Ishikawa (cell line): ENCODE measurements around the gene TRAF5.

Experiments used
- CEBPB ChIP-seq: IDR thresholded peaks from 2 replicates; pipeline ENCODE4 v1.6.1; 2012
- CREB1 ChIP-seq: IDR thresholded peaks from 2 replicates; pipeline ENCODE4 v1.6.1; 2012; ENCODE audit warnings: low read depth
- EGR1 ChIP-seq: IDR thresholded peaks from 2 replicates; pipeline ENCODE4 v1.6.1; 2012
- EP300 ChIP-seq: IDR thresholded peaks from 2 replicates; pipeline ENCODE4 v1.6.1; 2012; ENCODE audit warnings: borderline replicate concordance
- FOXM1 ChIP-seq: IDR thresholded peaks from 2 replicates; pipeline ENCODE4 v1.6.1; 2012; ENCODE audit warnings: low read depth, borderline replicate concordance
- NFIC ChIP-seq: IDR thresholded peaks from 2 replicates; pipeline ENCODE4 v1.6.1; 2012
- RAD21 ChIP-seq: IDR thresholded peaks from 2 replicates; pipeline ENCODE4 v1.6.1; 2012; ENCODE audit warnings: low read depth
- TAF1 ChIP-seq: IDR thresholded peaks from 2 replicates; pipeline ENCODE4 v1.6.1; 2012; ENCODE audit warnings: low read depth, mild to moderate bottlenecking
- TCF12 ChIP-seq: IDR thresholded peaks from 2 replicates; pipeline ENCODE4 v1.6.1; 2012; ENCODE audit warnings: low read depth
- TEAD4 ChIP-seq: IDR thresholded peaks from 2 replicates; pipeline ENCODE4 v1.6.1; 2012
- YY1 ChIP-seq: IDR thresholded peaks from 2 replicates; pipeline ENCODE4 v1.6.1; 2012; ENCODE audit warnings: low read depth
- TF ChIP-seq, protein P1 (sequence below): IDR thresholded peaks from 2 replicates; pipeline ENCODE4 v1.6.1; 2012
- TF ChIP-seq, protein P2 (sequence below): IDR thresholded peaks from 2 replicates; pipeline ENCODE4 v1.6.1; 2012
- TF ChIP-seq, protein P3 (sequence below): IDR thresholded peaks from 2 replicates; pipeline ENCODE4 v1.6.1; 2012; ENCODE audit warnings: low read depth, mild to moderate bottlenecking

DNA sequence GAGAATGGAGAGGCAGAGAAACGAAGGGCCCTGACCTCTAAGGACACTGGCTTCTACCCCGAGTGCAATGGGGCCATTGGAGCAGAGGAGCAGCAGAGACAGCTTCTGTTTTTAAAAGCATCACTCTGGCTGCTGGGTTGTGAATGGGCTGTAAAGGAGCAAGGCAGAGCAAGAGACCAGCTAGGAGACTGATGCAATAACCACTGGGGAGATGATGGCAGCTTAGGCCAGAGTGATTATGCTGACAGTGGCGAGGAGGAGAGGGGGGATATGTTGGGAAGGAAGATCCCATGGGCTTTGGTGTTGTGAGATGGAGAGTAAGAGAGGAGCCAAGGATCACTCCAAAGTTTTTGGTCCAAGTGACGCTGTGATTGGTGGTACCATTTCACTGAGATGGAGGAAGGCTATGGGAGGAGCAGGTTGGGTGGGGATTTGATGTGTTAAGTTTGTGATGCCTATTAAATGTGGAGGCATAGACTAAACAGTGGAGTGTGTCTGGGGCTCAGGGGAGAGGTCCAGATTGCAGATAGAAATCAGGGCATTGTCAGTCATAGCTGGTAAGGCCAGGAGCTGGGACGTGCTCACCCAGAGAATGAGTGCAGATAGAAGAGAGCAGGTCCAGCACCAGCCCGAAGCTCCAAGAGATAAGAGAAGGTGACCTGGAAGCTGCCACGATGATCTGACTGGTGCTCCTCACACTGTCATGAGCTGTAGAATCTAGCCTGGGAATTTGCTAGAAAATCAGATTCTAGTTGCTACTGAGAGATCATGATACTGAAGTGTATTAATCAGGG is 11.0 kb downstream of the TRAF5 start:
- TF ChIP-seq, protein P1, sequence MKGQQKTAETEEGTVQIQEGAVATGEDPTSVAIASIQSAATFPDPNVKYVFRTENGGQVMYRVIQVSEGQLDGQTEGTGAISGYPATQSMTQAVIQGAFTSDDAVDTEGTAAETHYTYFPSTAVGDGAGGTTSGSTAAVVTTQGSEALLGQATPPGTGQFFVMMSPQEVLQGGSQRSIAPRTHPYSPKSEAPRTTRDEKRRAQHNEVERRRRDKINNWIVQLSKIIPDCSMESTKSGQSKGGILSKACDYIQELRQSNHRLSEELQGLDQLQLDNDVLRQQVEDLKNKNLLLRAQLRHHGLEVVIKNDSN, result no peak
- TF ChIP-seq TAF1 (no peak), EP300 (no peak), CEBPB (no peak), EGR1 (no peak), CREB1 (no peak), FOXM1 (no peak), TEAD4 (no peak), NFIC (no peak), TCF12 (no peak), RAD21 (no peak), YY1 (no peak)
- TF ChIP-seq, protein P2, sequence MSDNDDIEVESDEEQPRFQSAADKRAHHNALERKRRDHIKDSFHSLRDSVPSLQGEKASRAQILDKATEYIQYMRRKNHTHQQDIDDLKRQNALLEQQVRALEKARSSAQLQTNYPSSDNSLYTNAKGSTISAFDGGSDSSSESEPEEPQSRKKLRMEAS, result no peak
- TF ChIP-seq, protein P3, sequence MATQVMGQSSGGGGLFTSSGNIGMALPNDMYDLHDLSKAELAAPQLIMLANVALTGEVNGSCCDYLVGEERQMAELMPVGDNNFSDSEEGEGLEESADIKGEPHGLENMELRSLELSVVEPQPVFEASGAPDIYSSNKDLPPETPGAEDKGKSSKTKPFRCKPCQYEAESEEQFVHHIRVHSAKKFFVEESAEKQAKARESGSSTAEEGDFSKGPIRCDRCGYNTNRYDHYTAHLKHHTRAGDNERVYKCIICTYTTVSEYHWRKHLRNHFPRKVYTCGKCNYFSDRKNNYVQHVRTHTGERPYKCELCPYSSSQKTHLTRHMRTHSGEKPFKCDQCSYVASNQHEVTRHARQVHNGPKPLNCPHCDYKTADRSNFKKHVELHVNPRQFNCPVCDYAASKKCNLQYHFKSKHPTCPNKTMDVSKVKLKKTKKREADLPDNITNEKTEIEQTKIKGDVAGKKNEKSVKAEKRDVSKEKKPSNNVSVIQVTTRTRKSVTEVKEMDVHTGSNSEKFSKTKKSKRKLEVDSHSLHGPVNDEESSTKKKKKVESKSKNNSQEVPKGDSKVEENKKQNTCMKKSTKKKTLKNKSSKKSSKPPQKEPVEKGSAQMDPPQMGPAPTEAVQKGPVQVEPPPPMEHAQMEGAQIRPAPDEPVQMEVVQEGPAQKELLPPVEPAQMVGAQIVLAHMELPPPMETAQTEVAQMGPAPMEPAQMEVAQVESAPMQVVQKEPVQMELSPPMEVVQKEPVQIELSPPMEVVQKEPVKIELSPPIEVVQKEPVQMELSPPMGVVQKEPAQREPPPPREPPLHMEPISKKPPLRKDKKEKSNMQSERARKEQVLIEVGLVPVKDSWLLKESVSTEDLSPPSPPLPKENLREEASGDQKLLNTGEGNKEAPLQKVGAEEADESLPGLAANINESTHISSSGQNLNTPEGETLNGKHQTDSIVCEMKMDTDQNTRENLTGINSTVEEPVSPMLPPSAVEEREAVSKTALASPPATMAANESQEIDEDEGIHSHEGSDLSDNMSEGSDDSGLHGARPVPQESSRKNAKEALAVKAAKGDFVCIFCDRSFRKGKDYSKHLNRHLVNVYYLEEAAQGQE, result no peak
